Endothelial cell (in vitro differentiated cells): ENCODE data around the gene RPS6KA2. TPM values are rescaled to one million over a fixed set of nuclear protein-coding genes. Genes with fewer than 3 reads are reported as not detected.

Experiments used
- DNase-seq: peaks from one replicate; pipeline ENCODE4 v3.0.0; 2021; ENCODE audit warnings: low spot score
- H3K27ac Mint-ChIP-seq: one replicate; pipeline ENCODE4 v1.8.0; 2021; ENCODE audit warnings: mixed read lengths, inconsistent platforms; ENCODE audit not compliant: unreplicated experiment
- H3K27me3 Mint-ChIP-seq: one replicate; pipeline ENCODE4 v1.8.0; 2021; ENCODE audit warnings: mild to moderate bottlenecking, moderate library complexity, mixed read lengths, inconsistent platforms; ENCODE audit not compliant: unreplicated experiment
- H3K36me3 Mint-ChIP-seq: one replicate; pipeline ENCODE4 v1.8.0; 2021; ENCODE audit warnings: mild to moderate bottlenecking, low read depth, mixed read lengths, inconsistent platforms; ENCODE audit not compliant: unreplicated experiment
- H3K4me1 Mint-ChIP-seq: one replicate; pipeline ENCODE4 v1.8.0; 2021; ENCODE audit warnings: mild to moderate bottlenecking, mixed read lengths, inconsistent platforms; ENCODE audit not compliant: unreplicated experiment
- H3K4me3 Mint-ChIP-seq: one replicate; pipeline ENCODE4 v1.8.0; 2021; ENCODE audit warnings: mild to moderate bottlenecking, mixed read lengths, inconsistent platforms; ENCODE audit not compliant: unreplicated experiment
- H3K9me3 Mint-ChIP-seq: one replicate; pipeline ENCODE4 v1.8.0; 2021; ENCODE audit warnings: mixed read lengths, inconsistent platforms; ENCODE audit not compliant: unreplicated experiment
- total RNA-seq: library from RNA; stranded (reverse); fragmentation: NEBNext Ultra II Directional; extraction: Animal tissue kit (Norgen Biotek cat#: 25700); gene quantifications from one replicate; pipeline ENCODE4 v1.2.1, GENCODE V29; 2021; ENCODE audit not compliant: unreplicated experiment
- TF ChIP-seq, protein P1 (sequence below): fragments of 200-600 bp; sonication (generic); IDR thresholded peaks from one replicate; pipeline ENCODE4 v1.5.0; 2021; ENCODE audit warnings: antibody characterized with exemption; ENCODE audit not compliant: unreplicated experiment

Gene RPS6KA2
- total RNA-seq, 1 donor from 2014 or later = 105 TPM

GRCh38 chr6:166464068-166465002 lies 162.7 kb downstream of the RPS6KA2 start:
- H3K4me1 Mint-ChIP-seq = no peaks in the 10 kb centered on the region
- peaks cover 51% of the 10 kb centered on the region for H3K36me3 Mint-ChIP-seq
- TF ChIP-seq, protein P1, sequence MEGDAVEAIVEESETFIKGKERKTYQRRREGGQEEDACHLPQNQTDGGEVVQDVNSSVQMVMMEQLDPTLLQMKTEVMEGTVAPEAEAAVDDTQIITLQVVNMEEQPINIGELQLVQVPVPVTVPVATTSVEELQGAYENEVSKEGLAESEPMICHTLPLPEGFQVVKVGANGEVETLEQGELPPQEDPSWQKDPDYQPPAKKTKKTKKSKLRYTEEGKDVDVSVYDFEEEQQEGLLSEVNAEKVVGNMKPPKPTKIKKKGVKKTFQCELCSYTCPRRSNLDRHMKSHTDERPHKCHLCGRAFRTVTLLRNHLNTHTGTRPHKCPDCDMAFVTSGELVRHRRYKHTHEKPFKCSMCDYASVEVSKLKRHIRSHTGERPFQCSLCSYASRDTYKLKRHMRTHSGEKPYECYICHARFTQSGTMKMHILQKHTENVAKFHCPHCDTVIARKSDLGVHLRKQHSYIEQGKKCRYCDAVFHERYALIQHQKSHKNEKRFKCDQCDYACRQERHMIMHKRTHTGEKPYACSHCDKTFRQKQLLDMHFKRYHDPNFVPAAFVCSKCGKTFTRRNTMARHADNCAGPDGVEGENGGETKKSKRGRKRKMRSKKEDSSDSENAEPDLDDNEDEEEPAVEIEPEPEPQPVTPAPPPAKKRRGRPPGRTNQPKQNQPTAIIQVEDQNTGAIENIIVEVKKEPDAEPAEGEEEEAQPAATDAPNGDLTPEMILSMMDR = no peak
- peaks cover 12% of the 10 kb centered on the region for H3K27me3 Mint-ChIP-seq
- no peak overlapping the region for H3K4me3 Mint-ChIP-seq
- peak overlapping the region; percentile 15 for H3K27ac Mint-ChIP-seq
- no peaks in the 10 kb centered on the region for H3K9me3 Mint-ChIP-seq
- DNase-seq = no peak

DNA sequence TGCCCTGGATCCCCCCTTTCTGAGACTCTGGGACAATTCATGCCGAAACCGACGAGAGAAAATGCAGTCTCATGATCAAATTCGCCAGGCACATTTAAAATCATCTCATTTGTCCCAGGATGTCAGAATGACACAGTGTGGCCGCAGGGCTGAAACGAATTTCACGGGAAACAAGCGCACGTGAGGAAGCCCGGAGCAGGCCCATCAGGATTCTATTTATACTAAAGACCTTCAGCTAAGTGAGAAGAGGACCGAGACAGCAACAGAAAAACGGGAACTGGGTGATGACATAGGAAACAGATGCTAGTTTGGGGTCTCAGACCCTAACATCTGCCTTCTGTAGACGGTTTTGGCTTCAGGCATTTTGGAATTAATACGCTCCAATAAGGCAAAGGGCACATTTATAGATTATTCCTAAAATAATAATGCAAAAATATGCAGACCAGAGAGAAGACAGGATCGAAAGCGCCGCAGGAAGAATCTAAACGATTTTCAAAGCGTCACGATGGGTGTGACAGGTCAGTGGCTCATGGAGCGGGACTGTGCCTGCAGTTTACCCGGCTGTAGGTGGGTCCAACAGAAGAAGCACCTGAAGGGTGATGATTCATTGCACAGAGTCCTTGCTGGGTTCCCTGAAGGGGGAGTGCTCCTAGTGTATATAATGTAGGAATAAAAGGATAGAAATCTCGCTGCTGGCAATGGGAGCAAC lies 163.5 kb downstream of the RPS6KA2 start:
- Mint-ChIP-seq H3K9me3 (no peaks in the 10 kb centered on the region), H3K4me1 (no peaks in the 10 kb centered on the region), H3K27me3 (peaks cover 12% of the 10 kb centered on the region), H3K27ac (peak overlapping the region; percentile 40), H3K4me3 (peak overlapping the region; percentile 1), H3K36me3 (peaks cover 59% of the 10 kb centered on the region)
- TF ChIP-seq, protein P1 = no peak
- DNase-seq = no peak

GRCh38 chr6:166462461-166463135 lies 164.5 kb downstream of the RPS6KA2 start:
- no peak overlapping the region for H3K27ac Mint-ChIP-seq
- H3K9me3 Mint-ChIP-seq = no peaks in the 10 kb centered on the region
- no peaks in the 10 kb centered on the region for H3K4me1 Mint-ChIP-seq
- TF ChIP-seq, protein P1 = no peak
- peaks cover 59% of the 10 kb centered on the region for H3K36me3 Mint-ChIP-seq
- H3K4me3 Mint-ChIP-seq = no peak overlapping the region
- no peak for DNase-seq
- H3K27me3 Mint-ChIP-seq = peaks cover 12% of the 10 kb centered on the region

GRCh38 chr6:166461821-166462460 lies 165.1 kb downstream of the RPS6KA2 start:
- no peak overlapping the region for H3K4me3 Mint-ChIP-seq
- TF ChIP-seq, protein P1 = no peak
- DNase-seq = no peak
- H3K9me3 Mint-ChIP-seq = no peaks in the 10 kb centered on the region
- H3K27me3 Mint-ChIP-seq = peaks cover 7% of the 10 kb centered on the region
- peaks cover 56% of the 10 kb centered on the region for H3K36me3 Mint-ChIP-seq
- no peak overlapping the region for H3K27ac Mint-ChIP-seq
- no peaks in the 10 kb centered on the region for H3K4me1 Mint-ChIP-seq
